GM13977 (cell line): Measurements from ENCODE around the gene CUL4B.

ENCODE experiments used
- DNase-seq: peaks from one replicate; pipeline ENCODE4 v3.0.0; 2012; ENCODE audit warnings: low spot score
- CTCF ChIP-seq: IDR thresholded peaks from 2 replicates; pipeline ENCODE4 v1.5.1; 2012; ENCODE audit warnings: mild to moderate bottlenecking, control low read depth; ENCODE audit not compliant: insufficient read depth; ENCODE audit errors: extremely low read depth, missing control alignments
- in situ Hi-C: fragments of 300-500 bp; cut with MboI; formaldehyde crosslinking; loops from one replicate; pipeline ENCODE4 v1.12.0; 2022; ENCODE audit warnings: low sequenced_read_pairs, low pct_unique_long_range_greater_than_20kb, mixed read lengths, inconsistent platforms; ENCODE audit not compliant: unreplicated experiment

CUL4B gene

GRCh38 chrX:120560405-120560841 lies 339 bp downstream of the CUL4B start:
- in situ Hi-C loops: no loop called here
- TF ChIP-seq CTCF: no peak
- no peak for DNase-seq

GRCh38 chrX:120559804-120560203 lies 958 bp downstream of the CUL4B start:
- no peak for DNase-seq
- in situ Hi-C loops: no loop called here

GRCh38 chrX:120556251-120556650 lies 4.5 kb downstream of the CUL4B start:
- in situ Hi-C loops: no loop called here
- DNase-seq: no peak
- TF ChIP-seq CTCF: no peak

More at GRCh38 chrX:120559804-120560203, 958 bp downstream of the CUL4B start:
- TF ChIP-seq CTCF: no peak

GRCh38 chrX:120549483-120550452 lies 11.0 kb downstream of the CUL4B start:
- TF ChIP-seq CTCF: no peak
- no peak for DNase-seq
- in situ Hi-C loops: no loop called here

GRCh38 chrX:120536061-120536460 lies 24.7 kb downstream of the CUL4B start:
- TF ChIP-seq CTCF: no peak
- in situ Hi-C loops: no loop called here
- DNase-seq: no peak

GRCh38 chrX:120534413-120535205 lies 26.2 kb downstream of the CUL4B start:
- DNase-seq: no peak
- in situ Hi-C loops: no loop called here
- no peak for TF ChIP-seq CTCF
